ENCODE measurements around the gene ZFPM1.
A peak's percentile ranks its signal among the peaks of the same experiment; 100 is the strongest.
"Not testable (repeated sequence)": the region's sequence is repeated elsewhere in the genome, so short reads cannot be mapped to it uniquely, and the experiment has no call there.

Gene ZFPM1

DNA sequence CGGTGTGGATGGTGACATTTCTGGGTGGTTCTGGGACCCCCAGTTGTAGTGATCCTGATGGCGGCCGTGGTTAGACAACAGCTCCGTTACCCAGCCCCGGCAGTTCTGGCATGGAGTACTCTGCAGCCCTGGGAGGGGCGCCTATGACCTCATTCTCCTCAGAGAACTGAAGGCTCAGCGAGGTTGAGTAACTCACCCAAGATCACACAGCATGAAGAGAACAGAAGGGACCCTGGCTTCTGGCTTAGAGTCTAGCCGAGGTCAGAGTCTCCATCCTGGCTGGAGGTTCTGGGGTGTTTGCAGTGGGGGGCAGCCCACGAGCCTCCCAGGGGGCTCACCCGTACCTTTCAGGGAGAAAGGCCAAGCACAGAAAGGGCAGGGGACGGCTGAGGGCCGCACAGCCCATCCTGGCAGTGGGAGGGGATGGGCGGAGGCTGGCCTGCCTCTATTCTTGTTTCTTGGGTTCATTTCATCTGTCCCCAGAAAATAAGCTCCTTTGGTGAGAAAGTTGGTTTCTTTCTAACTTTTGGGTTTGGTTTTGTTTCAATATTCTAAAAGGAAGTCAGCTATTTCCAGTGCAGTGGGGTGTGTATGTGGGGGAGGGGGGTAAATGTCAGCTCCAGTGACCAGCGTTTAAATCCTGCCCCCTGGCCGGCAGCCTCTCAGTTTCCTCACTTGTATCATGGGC lies 13.2 kb downstream of the ZFPM1 start:
- Histone ChIP-seq H3K4me3 (no peak overlapping the region), H3K27ac (no peak overlapping the region)
- DNase-seq (ENCODE audit: low spot score): no peak
- TF ChIP-seq, protein P1, sequence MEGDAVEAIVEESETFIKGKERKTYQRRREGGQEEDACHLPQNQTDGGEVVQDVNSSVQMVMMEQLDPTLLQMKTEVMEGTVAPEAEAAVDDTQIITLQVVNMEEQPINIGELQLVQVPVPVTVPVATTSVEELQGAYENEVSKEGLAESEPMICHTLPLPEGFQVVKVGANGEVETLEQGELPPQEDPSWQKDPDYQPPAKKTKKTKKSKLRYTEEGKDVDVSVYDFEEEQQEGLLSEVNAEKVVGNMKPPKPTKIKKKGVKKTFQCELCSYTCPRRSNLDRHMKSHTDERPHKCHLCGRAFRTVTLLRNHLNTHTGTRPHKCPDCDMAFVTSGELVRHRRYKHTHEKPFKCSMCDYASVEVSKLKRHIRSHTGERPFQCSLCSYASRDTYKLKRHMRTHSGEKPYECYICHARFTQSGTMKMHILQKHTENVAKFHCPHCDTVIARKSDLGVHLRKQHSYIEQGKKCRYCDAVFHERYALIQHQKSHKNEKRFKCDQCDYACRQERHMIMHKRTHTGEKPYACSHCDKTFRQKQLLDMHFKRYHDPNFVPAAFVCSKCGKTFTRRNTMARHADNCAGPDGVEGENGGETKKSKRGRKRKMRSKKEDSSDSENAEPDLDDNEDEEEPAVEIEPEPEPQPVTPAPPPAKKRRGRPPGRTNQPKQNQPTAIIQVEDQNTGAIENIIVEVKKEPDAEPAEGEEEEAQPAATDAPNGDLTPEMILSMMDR (IDR thresholded peaks at IDR 0.05): no peak

DNA sequence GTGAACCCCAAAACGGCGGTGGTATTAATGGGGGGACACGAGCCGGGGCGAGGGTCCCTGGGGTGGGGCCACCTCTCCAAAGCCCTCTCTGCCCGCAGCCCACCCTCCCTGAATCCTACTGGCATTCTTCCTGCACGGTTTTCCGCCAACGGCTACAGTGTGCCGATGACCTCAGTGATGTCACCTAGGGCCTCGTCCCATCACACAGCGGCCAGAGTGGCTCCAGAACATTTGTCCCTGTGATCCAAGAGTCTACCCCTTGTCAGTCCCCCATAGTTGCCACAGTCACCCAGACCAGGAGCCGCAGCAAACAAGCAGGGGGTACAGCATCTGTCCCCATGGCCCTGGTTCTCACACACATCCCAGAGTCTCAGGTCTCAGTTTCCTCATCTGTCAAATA lies 13.9 kb downstream of the ZFPM1 start:
- DNase-seq (ENCODE audit: low spot score): no peak
- H3K4me3 ChIP-seq: no peak overlapping the region
- no peak overlapping the region for H3K27ac ChIP-seq
- TF ChIP-seq, protein P1 (IDR thresholded peaks at IDR 0.05): no peak

DNA sequence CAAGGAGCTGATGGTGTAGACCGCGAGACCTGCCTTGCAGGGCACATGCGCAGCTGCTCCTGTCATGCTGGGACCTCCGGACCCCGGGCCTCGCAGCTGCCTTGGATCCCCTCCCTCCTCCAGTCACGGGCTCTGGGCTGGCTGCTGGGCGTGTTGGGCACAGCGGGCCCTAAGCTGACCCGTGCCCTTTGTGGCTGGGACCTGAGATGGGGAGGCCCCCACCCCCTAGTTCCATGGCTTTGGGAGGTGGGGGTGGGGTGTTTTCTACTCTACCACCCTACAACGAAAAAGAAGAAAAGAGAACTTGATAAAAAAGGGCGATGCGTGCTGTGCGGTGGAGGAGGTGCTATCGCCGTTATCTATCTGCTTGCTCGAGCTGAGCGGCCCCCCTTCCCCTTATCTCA lies 14.5 kb downstream of the ZFPM1 start:
- H3K27ac ChIP-seq: no peak overlapping the region
- TF ChIP-seq, protein P1 (IDR thresholded peaks at IDR 0.05): no peak
- no peak overlapping the region for H3K4me3 ChIP-seq
- no peak for DNase-seq (ENCODE audit: low spot score)

DNA sequence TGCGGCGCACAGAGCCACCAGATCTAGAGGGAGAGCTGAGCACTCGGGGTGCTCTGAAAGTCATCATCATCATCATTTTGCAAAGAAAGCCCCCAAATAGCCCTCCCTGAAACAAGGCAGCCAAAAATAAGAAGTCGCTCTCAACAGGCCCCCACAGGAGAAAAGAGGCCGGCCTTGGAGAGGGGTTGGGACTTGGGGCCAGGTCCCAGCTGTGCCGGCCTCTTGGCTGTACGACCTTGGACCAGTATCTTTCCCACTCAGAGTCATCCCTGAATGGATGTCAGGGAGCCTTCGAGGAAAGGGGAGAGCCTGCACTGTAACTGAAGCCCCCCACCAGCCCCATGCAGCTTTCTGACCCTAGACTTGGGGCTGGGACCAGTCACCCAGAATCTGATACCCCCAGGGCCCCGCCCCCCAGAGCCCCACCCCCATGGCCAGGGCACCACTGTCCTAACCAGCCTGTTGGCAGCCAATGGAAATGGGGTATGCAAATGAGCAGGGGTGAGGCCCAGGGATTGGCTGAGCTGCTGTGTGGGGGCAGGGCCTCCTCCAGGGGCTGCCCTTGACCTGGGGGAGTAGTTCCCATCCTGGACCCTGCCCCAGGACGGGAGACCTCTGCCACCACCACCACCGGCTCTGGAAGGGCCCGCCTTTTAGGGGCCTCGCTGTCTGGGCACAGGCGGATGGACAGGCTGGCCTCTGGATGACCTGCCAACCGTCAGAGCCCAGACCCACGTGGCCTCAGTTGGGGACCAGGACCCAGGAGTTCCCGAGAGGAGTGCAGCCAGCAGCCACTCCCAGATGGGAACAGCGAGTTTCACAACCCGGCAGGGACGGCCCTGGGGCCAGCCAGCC lies 15.4 kb downstream of the ZFPM1 start:
- H3K27ac ChIP-seq: peak overlapping the region in 1 of 2 donors; percentile 19
- DNase-seq (ENCODE audit: low spot score): no peak
- TF ChIP-seq, protein P1 (IDR thresholded peaks at IDR 0.05): no peak
- H3K4me3 ChIP-seq: no peak overlapping the region

DNA sequence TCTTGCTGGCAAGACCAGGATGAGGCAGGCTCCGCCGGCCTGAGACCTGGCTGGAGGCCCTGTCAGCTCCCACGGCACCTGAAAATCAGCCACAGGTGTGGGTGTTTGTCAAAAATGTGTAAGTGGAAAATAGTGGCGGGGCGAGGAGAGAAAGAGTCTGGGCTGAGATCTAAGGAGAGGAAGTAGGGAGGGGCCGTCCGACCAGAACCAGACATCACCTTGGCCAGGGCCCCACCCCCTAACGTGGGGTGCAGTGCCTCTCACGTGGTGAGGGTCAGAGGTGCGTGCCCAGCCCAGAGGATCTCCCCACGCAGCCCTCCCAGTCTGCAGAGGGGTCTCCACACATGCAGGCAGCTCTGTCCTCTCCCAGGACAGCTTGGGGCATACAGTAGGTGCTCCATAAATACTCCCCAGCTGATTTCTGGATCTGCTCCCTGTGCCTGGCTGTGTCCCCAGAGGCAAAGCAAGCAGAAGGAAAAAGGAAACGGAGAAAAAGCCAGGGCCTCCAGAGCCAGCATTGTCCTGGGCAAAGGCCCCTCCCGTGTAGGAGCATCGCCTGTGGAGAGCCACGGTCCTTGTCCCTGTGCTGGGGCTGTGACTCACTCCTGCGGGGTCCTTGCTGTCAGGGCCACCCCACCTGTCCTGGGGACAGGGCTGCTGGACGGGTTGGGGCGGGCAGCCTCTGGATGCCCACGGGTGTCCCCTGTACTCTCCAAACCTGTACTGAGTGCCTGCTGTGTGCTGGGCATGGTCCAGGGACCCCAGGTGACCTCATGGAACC lies 16.7 kb downstream of the ZFPM1 start:
- TF ChIP-seq, protein P1 (IDR thresholded peaks at IDR 0.05): no peak
- Histone ChIP-seq H3K27ac (no peak overlapping the region), H3K4me3 (no peak overlapping the region)
- DNase-seq (ENCODE audit: low spot score): no peak

DNA sequence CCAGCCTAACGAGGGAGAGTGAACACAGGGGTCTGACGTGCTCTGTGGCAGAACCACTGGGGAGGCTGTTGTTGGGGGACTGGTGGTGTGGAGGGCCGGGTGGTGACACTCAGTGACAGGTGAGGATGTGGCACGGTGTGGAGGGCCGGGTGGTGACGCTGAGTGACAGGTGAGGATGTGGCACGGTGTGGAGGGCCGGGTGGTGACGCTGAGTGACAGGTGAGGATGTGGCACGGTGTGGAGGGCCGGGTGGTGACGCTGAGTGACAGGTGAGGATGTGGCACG lies 17.3 kb downstream of the ZFPM1 start:
- H3K27ac ChIP-seq, H3K4me3 ChIP-seq: not testable (repeated sequence)

DNA sequence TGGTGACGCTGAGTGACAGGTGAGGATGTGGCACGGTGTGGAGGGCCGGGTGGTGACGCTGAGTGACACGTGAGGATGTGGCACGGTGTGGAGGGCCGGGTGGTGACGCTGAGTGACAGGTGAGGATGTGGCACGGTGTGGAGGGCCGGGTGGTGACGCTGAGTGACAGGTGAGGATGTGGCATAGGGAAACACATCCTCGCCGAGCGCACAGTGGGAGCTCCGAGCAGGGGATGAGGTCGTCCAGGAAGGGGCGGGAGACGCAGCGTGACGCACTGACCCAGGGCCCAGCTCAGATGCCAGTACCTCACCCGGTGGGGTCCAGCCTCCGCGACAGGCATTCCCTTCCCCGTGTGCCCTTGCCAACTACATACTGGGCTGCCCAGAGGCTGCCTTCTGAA lies 17.6 kb downstream of the ZFPM1 start:
- not testable (repeated sequence) for H3K27ac ChIP-seq; DNase-seq (ENCODE audit: low spot score); H3K4me3 ChIP-seq

More for the DNA sequence above, 17.3 kb downstream of the ZFPM1 start:
- DNase-seq (ENCODE audit: low spot score): not testable (repeated sequence)

Data from coronary artery (tissue), 2 donors.